GM19238 (cell line): ENCODE measurements around the gene OR2H2.

Experiments
- DNase-seq: peaks from one replicate; pipeline ENCODE4 v3.0.0; 2011; ENCODE audit warnings: low spot score; ENCODE audit not compliant: insufficient read length

The OR2H2 gene

DNA sequence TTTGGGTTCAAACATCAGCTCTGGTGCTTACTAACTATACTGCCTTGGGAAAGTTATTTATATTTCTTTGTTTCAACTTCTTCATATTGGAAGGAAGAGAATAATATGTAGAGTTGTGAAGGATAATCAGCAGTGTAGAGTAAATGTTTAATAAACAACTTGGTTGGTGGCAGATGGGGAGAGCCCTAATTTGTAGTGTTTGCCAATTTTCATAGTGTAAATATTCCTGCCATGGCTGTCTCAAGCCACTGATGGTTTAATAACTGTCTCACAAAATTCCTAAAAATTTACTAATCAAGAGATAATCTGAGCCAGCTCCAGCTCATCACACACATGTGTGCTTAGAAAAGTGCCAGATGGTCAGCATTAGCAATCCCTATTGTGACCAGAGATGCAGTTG lies at the start of gene OR2H2:
TSS of gene OR2H2 (plus strand) at position 301 of the 400 bp plus-strand sequence. CDS start 2,824 bp downstream, outside the sequence.
- no peak for DNase-seq

DNA sequence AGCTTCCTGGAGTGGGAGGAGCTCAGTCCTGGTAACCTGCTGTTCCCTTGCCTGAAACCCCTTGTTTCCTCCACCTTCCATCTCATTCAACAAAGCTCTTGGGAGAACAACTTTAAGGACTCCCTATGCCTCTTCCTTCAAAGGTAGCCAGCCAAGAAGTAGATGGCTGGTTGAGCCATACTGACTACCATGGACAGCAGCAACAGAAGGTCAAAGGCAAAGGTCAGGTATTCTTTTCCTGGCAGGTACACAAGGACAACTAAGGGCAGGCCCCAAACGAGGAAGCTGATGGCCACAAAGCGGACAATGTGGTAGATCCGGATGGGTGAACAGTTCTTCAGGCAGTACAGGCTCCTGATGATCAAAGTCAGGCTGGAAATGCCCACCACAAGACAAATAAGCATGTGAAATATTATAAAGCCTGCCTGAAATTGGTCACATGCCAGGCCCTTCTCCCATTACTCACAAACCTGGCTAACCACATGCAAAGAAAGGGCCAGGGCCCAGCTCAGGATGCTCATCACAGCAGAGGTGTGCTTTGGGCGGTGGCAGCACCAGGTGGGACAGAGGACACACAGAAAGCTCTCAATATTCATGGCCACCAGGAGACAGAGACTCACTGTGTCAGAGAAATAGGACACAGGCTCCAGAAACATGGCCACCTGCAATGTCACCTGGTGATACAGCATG lies 47.1 kb upstream of the OR2H2 start:
- DNase-seq: no peak

- DNase-seq: no peak
Observed at GRCh38 chr6:29547573-29547972, 37.3 kb upstream of the OR2H2 start.

DNA sequence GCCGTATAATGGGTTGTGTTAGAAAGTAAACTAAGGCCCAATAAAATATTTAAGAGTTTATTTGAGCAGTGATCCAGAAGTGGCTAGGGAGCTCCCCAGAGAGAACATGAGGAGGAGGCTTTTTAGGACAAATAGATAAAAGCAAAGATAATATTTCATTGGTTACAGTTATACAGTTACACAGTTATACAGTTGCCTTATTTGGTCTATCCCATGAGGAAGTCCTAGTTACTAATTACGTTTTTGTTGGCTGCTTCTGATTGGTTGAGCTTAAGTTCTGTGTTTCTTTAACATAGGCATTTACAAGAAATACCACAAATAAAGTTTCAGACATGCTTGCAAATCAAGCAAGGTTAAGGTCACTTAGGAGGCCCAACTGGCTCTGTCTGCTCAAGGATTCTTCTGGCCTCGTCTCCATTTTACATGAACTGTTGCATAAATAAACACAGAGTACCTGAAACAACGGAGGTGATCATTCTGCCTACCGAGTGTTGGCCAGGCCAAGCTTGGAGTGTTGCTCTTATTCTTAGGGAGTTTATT lies 32.3 kb upstream of the OR2H2 start:
- DNase-seq: no peak

DNA sequence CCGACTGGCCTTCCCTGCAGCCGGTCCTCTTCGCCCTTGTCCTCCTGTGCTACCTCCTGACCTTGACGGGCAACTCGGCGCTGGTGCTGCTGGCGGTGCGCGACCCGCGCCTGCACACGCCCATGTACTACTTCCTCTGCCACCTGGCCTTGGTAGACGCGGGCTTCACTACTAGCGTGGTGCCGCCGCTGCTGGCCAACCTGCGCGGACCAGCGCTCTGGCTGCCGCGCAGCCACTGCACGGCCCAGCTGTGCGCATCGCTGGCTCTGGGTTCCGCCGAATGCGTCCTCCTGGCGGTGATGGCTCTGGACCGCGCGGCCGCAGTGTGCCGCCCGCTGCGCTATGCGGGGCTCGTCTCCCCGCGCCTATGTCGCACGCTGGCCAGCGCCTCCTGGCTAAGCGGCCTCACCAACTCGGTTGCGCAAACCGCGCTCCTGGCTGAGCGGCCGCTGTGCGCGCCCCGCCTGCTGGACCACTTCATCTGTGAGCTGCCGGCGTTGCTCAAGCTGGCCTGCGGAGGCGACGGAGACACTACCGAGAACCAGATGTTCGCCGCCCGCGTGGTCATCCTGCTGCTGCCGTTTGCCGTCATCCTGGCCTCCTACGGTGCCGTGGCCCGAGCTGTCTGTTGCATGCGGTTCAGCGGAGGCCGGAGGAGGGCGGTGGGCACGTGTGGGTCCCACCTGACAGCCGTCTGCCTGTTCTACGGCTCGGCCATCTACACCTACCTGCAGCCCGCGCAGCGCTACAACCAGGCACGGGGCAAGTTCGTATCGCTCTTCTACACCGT lies 31.5 kb upstream of the OR2H2 start:
- no peak for DNase-seq

DNA sequence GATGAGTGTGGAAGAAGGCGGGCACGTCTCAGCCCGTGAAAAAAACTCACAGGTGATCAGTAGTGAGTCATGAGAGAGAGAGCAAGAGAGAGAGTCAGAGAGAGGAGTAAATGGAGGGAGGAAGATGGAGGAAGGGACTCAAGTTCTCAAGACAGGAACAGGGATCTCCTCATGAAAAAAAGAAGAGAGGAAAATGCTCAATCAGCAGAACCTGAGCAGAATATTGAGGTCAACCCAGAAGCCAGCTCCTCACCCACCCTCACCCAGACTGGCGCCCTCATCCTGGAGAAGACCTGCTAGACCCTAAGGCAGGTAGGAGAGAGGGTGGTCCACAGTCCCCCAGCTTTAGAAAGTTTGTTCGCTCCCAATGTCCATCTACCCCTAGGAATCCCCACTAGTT lies 30.2 kb upstream of the OR2H2 start:
- no peak for DNase-seq

- DNase-seq: no peak
Observed at GRCh38 chr6:29557320-29557719, 27.6 kb upstream of the OR2H2 start.

DNA sequence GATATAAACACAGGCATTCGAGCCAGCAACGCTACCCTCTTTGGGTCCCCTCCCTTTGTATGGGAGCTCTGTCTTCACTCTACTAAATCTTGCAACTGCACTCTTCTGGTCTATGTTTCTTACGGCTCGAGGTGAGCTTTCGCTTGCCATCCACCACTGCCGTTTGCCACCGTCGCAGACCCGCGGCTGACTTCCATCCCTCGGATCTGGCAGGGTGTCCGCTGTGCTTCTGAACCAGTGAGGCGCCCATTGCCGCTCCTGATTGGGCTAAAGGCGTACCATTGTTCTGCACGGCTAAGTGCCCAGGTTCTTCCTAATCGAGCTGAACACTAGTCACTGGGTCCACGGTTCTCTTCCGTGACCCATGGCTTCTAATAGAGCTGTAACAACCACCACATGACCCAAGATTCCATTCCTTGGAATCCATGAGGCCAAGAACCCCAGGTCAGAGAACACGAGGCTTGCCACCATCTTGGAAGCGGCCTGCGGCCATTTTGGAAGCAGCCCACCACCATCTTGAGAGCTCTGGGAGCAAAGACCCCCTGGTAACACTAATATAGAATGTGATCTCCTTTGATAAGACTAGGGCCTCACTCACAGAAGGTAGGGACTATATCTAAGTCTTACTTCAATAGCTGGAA lies 26.4 kb upstream of the OR2H2 start:
- DNase-seq: no peak

DNA sequence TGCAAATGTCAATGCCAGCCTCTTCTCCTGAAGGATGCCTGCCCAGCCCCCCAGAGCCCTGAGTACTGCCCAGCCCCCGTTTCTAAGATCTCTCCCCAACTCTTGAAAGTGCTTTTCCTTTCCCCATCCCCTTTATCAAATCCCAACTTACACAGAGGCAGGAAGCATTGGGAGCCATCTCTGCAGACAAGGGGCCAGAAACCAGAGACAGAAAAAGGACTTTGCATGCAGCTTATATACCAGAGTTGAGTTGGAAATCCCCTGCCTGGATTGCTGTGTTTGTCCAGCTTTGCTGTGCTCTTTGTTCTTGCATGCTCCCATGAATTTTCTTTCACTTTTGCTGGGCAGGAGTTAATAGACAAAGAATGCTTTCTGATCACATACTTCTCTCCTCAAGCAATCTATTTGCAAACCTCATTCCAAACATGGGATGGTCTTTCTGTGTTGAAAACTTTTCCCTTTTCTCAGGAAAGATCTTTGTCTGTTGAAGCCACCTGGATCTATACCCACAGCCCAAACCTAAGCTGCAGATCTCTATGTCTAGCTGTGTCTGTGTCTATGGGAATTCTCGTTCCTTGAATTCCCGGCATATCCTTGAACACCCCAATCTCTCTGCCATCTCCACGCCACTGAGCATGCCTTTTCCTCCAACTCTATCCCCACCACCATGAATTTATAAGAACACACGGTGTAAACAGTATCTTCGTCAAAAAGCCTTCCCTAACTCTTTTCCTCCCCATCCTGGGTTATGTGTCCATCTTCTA lies 25.2 kb upstream of the OR2H2 start, which contains the start of gene UBD:
TSS of gene UBD (minus strand) at position 209 of the 764 bp plus-strand sequence. CDS start at position 178, 31 bp downstream.
- DNase-seq: no peak

DNA sequence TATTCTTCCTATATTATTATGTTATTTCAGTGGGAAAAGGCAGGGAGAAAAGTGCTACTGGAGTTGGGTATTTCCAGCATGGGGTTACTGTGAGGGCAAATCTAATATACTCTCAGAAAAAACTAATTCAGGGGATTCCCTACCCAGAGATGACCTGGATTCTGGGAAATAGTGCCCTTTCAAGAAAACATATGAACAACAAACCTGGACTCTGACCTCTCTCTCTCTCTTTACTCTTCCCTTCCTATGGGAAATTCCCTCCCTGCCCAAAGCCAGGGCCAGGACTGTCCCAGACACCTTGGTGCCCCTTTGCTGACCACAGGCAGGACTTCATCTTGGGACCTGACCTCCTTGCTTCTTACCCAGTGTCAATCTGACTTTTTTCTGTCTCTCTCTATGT lies 23.8 kb upstream of the OR2H2 start:
- no peak for DNase-seq

- no peak for DNase-seq
Observed at GRCh38 chr6:29561606-29562181, 23.2 kb upstream of the OR2H2 start.

GRCh38 chr6:29563435-29563965 lies 21.4 kb upstream of the OR2H2 start:
- DNase-seq: no peak

- DNase-seq: no peak
Observed at GRCh38 chr6:29564875-29565274, 20.0 kb upstream of the OR2H2 start.

DNA sequence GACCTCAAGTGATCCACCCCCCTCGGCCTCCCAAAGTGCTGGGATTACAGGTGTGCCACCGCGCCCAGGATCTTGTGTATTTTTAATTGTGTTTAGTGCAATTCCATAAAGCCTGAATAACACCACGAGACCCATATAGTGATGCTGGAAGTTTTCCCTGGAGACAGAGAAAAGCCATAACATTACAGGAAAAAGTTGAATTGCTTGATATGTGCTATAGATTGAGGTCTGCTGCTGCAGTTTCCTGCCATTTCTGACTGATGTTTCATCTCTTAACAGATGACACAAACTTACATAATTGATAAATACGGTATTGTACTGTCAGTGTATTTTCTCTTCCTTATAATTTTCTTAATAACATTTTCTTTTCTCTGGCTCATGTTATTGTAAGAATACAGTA lies 18.1 kb upstream of the OR2H2 start:
- DNase-seq: no peak

- DNase-seq: no peak
Observed at GRCh38 chr6:29567541-29567940, 17.4 kb upstream of the OR2H2 start.

DNA sequence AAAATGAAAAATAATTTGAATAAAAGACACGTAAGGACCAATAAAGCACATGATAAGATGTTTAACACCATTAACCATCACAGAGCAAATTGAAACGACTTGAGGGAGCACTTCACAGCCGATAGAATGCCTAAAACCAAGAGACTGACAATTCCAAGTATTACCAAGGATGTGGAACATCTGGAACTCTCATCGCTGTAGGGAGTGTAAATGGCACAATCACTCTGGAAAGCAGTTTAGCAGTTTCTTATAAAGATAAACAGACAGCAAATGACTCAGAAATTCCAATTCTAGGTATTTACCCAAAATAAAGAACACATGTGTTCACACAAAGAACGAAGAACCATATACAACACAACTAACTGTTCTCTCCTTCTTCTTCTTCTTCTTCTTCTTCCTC lies 16.9 kb upstream of the OR2H2 start:
- no peak for DNase-seq

DNA sequence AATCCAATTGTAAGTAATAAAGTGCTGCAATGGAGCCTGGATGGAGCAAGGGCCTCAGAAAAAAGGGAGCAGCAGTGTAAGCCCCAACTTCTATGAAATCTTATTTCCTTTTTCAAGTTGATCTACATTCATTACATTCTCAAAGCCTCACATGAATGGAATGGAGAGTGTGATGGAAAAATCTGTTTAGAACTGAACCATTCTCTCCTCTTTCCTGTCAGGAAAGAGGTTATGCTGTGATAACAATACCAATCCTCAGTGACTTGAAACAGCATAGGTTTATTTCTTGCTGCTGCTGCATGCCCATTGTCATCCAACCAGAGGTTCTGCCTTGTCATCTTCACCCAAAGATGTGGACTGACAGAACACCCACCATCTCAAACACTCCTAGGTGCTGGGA lies 8.9 kb upstream of the OR2H2 start:
- DNase-seq: no peak

- no peak for DNase-seq
Observed at GRCh38 chr6:29577544-29577943, 7.4 kb upstream of the OR2H2 start.

- DNase-seq: peak; percentile 30
Observed at GRCh38 chr6:29589423-29590048, 4.6 kb downstream of the OR2H2 start.

DNA sequence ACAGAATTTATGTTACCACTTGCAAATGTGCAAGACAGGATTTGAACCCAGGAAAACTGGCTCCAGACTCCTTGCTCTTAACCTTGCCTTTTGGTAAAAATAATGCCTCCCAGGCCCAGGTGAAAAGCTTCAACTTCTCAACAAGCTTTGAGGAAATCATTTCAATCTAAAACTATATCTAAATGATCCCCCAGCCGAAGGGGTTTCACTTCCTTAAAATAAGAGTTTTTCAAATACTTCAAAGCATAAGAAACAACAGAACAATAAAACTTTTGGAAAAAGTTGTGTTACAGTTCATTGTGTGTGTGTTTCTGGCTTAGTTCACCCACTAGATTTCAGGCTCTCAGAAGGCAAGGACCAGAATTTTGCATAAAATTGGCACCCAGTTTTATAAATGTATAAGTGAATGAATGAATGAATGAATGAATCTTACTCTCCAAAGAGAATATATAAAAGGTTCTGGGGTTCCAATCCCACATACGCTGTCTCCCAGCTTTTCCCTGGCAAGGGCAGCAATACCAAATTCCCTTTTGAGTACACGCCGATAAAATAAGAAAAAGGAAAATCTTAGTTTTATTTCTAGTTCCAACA lies 5.4 kb downstream of the OR2H2 start:
- no peak for DNase-seq
